ENCODE measurements around the gene DPM2. TPM values are rescaled to one million over a fixed set of nuclear protein-coding genes. Genes with fewer than 3 reads are reported as not detected.

Gene DPM2
- total RNA-seq, 4 donors from 2014 or later = 12.5 to 18.5 (median 15.7) TPM

GRCh38 chr9:127915325-127915752, 22.3 kb downstream of the DPM2 start:
- Histone ChIP-seq H3K27me3 (no peaks in the 10 kb centered on the region), H3K9me3 (no peaks in the 10 kb centered on the region), H3K4me3 (peak overlapping the region in 2 of 4 donors; percentile 66 to 81), H3K4me1 (peaks cover 37 to 68% (median 44%) of the 10 kb centered on the region in 3 donors), H3K27ac (peak overlapping the region in 3 of 4 donors; percentile 72 to 87 (median 74)), H3K36me3 (peaks cover 7 to 40% (median 15%) of the 10 kb centered on the region in 3 donors)
- TF ChIP-seq CTCF (IDR thresholded peaks at IDR 0.05) = no peak
- TF ChIP-seq POLR2A (IDR thresholded peaks at IDR 0.05) = no peak
- intact Hi-C loops (cut with DNase I) = no loop called here
- DNase-seq = no peak
- WGBS, 2 donors = 40 to 69% methylated on average over 3 to 4 of the region's 5 CpGs

GRCh38 chr9:127913682-127914081, 24.0 kb downstream of the DPM2 start:
- TF ChIP-seq CTCF (IDR thresholded peaks at IDR 0.05) = no peak
- no peak for TF ChIP-seq POLR2A (IDR thresholded peaks at IDR 0.05)
- WGBS, 2 donors = 92 to 97% methylated on average over 11 of the region's 11 CpGs
- peaks cover 28 to 55% (median 31%) of the 10 kb centered on the region in 3 donors for H3K4me1 ChIP-seq
- no peak for DNase-seq
- H3K4me3 ChIP-seq = no peak overlapping the region
- no peak overlapping the region for H3K27ac ChIP-seq
- H3K9me3 ChIP-seq = no peaks in the 10 kb centered on the region
- H3K27me3 ChIP-seq = no peaks in the 10 kb centered on the region
- peaks cover 7 to 54% (median 19%) of the 10 kb centered on the region in 3 donors for H3K36me3 ChIP-seq
- intact Hi-C loops (cut with DNase I) = no loop called here

GRCh38 chr9:127912882-127913281, 24.8 kb downstream of the DPM2 start:
- intact Hi-C loops (cut with DNase I) = no loop called here
- H3K4me3 ChIP-seq = no peak overlapping the region
- WGBS, 2 donors = 87 to 96% methylated on average over 4 to 5 of the region's 5 CpGs
- H3K36me3 ChIP-seq = peaks cover 11 to 62% (median 19%) of the 10 kb centered on the region in 3 donors
- no peaks in the 10 kb centered on the region for H3K27me3 ChIP-seq
- no peak overlapping the region for H3K27ac ChIP-seq
- DNase-seq = no peak
- TF ChIP-seq CTCF (IDR thresholded peaks at IDR 0.05) (no peak), POLR2A (IDR thresholded peaks at IDR 0.05) (no peak)
- H3K9me3 ChIP-seq = no peaks in the 10 kb centered on the region
- H3K4me1 ChIP-seq = peaks cover 20 to 52% (median 23%) of the 10 kb centered on the region in 3 donors

GRCh38 chr9:127912296-127912695, 25.4 kb downstream of the DPM2 start:
- intact Hi-C loops (cut with DNase I) = no loop called here
- H3K27me3 ChIP-seq = no peaks in the 10 kb centered on the region
- peaks cover 11 to 64% (median 19%) of the 10 kb centered on the region in 3 donors for H3K36me3 ChIP-seq
- no peaks in the 10 kb centered on the region for H3K9me3 ChIP-seq
- H3K4me1 ChIP-seq = peaks cover 16 to 52% (median 17%) of the 10 kb centered on the region in 3 donors
- no peak for DNase-seq
- H3K27ac ChIP-seq = no peak overlapping the region
- no peak overlapping the region for H3K4me3 ChIP-seq
- TF ChIP-seq CTCF (IDR thresholded peaks at IDR 0.05) = no peak
- no peak for TF ChIP-seq POLR2A (IDR thresholded peaks at IDR 0.05)
- WGBS, 2 donors = 97% methylated on average over 12 of the region's 31 CpGs; no CpG with 5 or more reads in 1 of the 2 donors

GRCh38 chr9:127910613-127911205, 26.9 kb downstream of the DPM2 start:
- H3K4me1 ChIP-seq = peaks cover 22 to 53% (median 23%) of the 10 kb centered on the region in 3 donors

More at GRCh38 chr9:127910613-127911205, 26.9 kb downstream of the DPM2 start:
- 55 to 62% methylated on average over 5 to 6 of the region's 6 CpGs for WGBS, 2 donors
- Histone ChIP-seq H3K27me3 (no peaks in the 10 kb centered on the region), H3K9me3 (no peaks in the 10 kb centered on the region), H3K4me3 (no peak overlapping the region), H3K27ac (peak overlapping the region in 1 of 4 donors; percentile 55), H3K36me3 (peaks cover 11 to 64% (median 19%) of the 10 kb centered on the region in 3 donors)
- DNase-seq = no peak
- intact Hi-C loops (cut with DNase I) = no loop called here
- no peak for TF ChIP-seq POLR2A (IDR thresholded peaks at IDR 0.05)
- TF ChIP-seq CTCF (IDR thresholded peaks at IDR 0.05) = peak in 1 of 6 experiments; percentile 15
